Hippocampal formation (tissue), 2 donors: ENCODE results near the gene UBE2Q2.
A peak's percentile ranks its signal among the peaks of the same experiment; 100 is the strongest.
"Not testable (repeated sequence)": the region's sequence is repeated elsewhere in the genome, so short reads cannot be mapped to it uniquely, and the experiment has no call there.

Experiments used
- DNase-seq, 2 donors: peaks; one replicate each; lab custom pipeline; 2025; lab: John Stamatoyannopoulos, UW

The UBE2Q2 gene

GRCh38 chr15:75864213-75865059 lies 21.2 kb downstream of the UBE2Q2 start:
- DNase-seq: no peak

DNA sequence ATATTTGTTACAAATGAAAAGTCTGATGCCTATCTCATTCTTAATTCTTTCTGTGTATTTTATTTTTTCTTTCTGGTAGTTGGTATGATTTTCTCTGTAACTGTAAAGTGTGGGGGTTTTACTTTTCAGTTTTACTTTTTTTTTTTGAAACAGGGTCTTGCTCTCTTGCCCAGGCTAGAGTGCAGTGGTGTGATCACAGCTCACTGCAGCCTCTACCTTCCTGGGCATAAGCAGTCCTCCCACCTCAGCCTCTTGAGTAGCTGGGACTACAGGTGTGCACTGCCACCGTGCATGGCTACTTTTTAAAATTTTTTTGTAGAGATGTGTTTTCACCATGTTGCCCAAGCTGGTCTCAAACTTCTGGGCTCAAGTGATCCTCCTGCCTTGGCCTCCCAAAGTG lies 22.8 kb downstream of the UBE2Q2 start:
- not testable (repeated sequence) for DNase-seq

DNA sequence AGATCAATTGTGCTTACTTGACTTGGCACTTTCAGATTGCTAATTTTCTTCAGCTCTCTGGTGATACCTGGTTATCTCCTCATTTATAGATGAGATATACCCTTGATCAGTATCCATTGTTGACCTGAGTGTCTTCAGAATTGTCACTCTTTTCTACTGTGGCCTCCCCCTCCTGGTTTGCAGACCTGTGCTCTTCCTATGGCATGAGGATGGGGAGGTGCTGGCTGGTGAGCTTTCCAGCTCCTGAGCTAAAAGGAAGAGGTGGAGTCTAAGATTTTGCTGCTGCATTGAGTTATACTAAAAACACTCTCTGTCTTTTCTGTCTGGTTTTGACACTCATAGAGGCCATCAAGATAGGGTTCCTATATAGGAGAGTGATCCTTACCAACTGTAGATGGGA lies 23.7 kb downstream of the UBE2Q2 start:
- no peak for DNase-seq

DNA sequence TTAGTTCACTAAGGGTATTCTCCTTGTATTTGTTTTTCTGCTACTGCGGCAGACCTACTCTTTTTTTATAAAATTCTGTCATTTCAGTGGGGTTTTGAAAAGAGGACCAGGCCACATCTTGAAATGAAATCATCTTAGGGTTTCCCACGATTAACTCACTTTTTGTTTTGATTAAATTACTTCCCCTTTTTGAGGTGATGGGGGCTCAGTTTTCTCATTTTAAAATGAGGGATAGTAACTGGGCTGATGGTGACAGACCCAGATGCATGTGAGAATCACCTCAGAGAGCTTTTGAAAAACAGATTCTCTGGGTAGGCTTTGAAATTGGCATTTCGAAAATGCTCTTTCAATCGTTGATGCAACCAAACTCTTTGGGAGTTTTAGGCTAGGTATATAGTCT lies 24.2 kb downstream of the UBE2Q2 start:
- DNase-seq: no peak

- no peak for DNase-seq
Measured at GRCh38 chr15:75868019-75868418, 24.8 kb downstream of the UBE2Q2 start.

DNA sequence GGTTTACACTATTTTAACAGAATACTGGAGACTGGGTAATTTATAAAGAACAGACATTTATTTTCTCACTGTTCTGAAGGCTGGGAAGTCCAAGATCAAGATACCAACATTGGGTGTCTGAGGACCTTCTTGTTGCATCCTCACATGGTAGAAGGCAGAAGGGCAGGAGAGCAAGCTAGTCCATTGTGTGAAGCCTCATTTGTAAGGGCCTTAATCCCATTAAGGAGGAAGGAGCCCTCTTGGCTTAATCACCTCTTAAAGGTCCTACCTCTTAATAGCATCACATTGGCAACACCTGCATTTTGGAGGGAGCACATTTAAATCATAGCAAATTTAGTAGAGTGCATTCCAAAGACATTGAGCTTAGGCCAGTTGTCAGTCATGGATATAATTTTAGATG lies 26.2 kb downstream of the UBE2Q2 start:
- no peak for DNase-seq

- DNase-seq: not testable (repeated sequence)
Measured at GRCh38 chr15:75871589-75871988, 28.3 kb downstream of the UBE2Q2 start.

GRCh38 chr15:75872403-75872990 lies 29.2 kb downstream of the UBE2Q2 start:
- no peak for DNase-seq

DNA sequence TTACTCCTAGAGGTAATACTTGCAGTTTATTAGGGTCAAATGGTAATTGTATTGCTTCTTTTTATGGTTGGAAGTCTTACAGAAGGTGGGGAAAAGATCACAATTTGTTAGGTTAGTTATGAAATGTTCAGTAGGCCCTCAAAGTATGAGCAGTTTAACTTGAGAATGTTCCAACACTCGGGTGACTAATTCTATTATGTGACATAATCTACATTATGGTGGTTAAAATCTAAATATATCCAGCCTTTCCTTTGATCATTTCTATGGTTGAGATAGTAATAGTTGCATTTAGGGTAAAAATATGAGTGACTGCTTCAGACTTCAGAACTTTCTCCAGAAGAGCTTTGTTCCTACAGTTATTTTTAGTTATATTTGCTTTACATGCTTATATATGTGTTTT lies 40.8 kb downstream of the UBE2Q2 start:
- DNase-seq: no peak

- no peak for DNase-seq
Measured at GRCh38 chr15:75887178-75887577, 43.9 kb downstream of the UBE2Q2 start.

DNA sequence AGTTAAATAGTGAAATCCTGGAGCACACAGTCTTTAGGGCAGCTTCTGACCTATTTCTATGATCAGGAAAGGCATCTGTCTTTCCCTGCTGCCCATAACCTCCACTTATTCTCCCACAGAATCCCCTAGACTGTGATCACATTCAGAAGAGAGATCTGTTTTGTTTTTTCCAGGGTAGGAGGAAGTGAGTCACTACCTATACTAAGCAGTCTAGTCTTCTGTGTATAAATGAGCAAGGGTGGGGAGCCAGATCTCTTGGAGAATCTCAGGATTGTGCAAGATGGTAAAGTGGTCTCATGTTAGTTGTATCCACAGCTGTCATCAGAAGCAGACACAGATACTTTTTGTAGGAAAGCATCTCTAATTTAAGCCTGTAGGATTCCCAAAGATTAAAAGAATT lies 48.6 kb downstream of the UBE2Q2 start:
- DNase-seq: no peak

DNA sequence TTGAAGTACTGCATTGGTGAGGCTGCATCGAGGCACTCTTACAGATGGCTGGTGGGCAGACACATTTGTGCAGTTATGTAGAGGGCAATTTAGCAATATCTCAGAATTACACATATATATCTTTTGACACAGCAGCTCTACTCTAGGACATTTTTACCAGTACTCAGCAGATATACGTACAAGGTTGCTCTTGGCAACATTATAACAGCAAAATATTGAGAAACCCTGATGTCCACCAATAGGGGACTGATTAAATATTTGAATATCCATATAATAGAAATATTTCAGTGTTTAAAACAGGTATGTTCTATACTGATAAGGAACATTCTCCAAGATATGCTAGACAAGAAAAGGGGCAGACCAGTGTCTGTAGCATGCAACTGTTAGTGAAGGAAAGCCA lies 52.5 kb downstream of the UBE2Q2 start:
- DNase-seq: no peak

DNA sequence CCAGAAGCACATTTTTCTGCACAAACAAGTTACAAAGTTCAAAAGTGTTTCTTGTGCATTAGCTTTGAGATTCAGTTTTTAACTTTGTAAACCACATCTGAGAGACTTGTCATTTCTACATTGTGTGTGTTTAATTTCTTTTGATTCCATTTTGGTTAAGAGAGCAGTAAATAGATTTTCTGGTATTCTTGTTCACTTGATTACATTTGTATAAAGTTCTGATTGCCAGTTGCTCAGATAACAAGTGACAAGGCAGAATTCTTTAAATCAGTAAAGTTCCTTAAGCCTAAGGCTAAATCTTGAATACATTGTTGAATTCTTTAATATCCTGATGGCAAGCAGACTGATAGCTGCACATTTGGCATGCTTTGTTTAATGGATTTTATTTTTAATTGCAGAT lies 57.3 kb downstream of the UBE2Q2 start:
- no peak for DNase-seq

- DNase-seq: no peak
Measured at GRCh38 chr15:75902129-75902557, 58.9 kb downstream of the UBE2Q2 start.

- peak; percentile 75 to 82 for DNase-seq
Measured at GRCh38 chr15:75903331-75904239, 60.3 kb downstream of the UBE2Q2 start, which contains the start of gene FBXO22. FBXO22 (plus strand) TSS chr15:75903878; CDS start chr15:75903964, 86 bp downstream.

DNA sequence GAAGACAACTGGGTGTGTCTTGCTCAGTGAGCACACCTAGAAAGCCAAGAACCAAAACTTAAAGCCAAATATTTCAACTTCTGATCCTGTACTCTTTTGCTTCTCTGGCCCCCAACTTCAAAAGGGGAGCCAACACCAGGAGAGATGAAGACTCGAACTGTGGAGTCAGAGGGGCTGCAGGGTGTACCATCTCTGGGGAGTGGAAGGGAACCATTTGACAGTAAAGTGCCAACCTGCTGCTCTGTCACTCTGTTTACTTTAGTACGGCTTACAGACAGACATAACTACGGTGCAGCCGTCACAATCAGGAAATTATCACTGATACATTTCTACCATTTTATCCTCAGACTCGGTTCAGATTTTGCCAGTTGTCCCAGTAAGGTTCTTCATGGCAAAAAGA lies 62.0 kb downstream of the UBE2Q2 start:
- DNase-seq: no peak

- DNase-seq: not testable (repeated sequence)
Measured at GRCh38 chr15:75910355-75910754, 67.1 kb downstream of the UBE2Q2 start.

DNA sequence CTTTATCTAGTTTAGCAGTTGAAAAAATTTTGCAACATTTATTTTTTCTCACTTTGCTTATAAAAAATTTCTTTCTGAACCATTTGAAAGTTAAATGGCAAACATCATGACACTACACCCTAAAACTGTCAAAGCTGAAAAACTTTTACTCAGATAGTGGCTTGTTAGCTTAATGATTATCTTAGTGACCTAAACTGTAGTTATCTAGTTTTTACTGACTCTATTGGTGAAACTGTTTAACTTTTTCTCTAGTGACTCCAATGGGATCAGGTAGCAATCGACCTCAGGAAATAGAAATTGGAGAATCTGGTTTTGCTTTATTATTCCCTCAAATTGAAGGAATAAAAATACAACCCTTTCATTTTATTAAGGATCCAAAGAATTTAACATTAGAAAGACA lies 73.7 kb downstream of the UBE2Q2 start:
- DNase-seq: no peak

- DNase-seq: no peak
Measured at GRCh38 chr15:75918135-75918534, 74.9 kb downstream of the UBE2Q2 start.

DNA sequence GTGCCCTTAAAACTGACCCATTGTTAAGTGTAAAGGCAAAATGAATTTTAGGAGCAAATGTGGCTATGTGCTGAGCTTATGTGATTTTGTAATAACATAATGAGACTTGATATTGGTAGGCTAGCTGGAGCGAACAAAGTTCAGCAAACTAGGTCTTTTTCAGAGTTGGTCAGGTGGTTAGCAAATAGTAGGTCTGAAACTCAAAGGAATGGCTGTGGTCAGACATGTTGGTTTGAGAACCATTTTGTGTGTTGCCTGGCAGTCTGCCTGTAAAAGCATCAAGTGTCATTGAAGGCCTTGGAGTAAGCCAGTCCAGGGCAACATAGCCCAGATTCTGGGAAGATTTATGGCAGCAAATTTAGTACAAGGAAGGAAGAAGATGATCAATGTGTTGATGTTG lies 76.8 kb downstream of the UBE2Q2 start:
- no peak for DNase-seq

GRCh38 chr15:75921732-75922703 lies 78.8 kb downstream of the UBE2Q2 start:
- DNase-seq: no peak
